HG03378 (cell line): ENCODE results near the gene KIZ.
"Not testable (repeated sequence)": the region's sequence is repeated elsewhere in the genome, so short reads cannot be mapped to it uniquely, and the experiment has no call there.

Source experiments
- ATAC-seq: cut with Tn5 transposase; IDR thresholded peaks from one replicate; pipeline ENCODE4 v1.9.1; 2021; ENCODE audit warnings: mild to moderate bottlenecking, moderate library complexity; ENCODE audit not compliant: unreplicated experiment

The KIZ gene

DNA sequence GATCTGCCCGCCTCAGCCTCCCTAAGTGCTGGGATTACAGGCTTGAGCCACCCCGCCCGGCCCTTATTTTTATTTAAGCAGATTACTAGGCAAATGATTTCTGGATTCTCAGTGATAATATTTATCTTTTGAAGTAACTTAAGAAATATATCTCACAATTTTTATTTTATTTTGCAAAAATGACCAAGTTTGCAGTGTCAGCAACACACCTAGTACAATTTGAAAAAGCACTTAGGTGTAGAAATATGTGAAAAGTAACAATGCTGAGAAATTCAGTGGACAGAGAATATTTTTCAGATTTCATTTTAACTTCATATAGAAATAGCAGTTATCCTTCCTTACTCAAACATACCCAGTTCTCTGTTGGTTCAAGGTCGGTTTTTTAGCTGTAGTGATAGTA lies 98.3 kb downstream of the KIZ start:
- ATAC-seq: no peak

DNA sequence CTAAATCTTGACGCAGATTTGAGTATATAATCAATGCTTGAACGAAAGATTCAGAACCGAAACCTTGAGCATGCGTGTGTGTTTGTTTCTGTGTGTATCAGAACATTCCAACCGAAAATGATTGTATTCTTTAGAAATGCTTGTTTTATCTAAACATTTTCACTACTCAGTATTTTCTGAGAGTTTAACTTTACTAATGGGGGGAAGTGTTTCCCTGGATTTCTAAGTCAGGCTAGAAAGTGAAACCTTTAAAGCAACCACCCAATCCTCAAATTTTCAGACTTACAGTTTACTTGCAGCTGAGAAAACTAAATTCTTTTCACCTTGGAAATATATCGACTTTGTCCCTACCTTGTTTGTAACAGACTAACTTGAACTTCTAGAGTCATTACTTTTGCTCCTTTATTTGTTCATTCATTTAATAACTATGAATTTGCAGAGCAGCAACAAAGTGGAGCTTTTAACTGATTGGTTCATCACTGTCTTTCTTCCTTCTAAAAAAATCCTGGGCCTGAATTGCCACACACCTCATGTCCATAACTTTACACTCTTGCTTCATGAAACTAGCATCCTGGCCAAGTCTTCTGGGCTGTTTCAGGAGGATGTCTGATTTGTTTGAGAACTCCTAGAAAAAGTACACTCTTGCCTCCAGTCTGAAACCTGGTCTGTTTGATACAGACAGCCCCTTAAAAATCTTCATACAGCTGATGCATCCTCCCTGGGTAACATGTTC lies 99.5 kb downstream of the KIZ start:
- no peak for ATAC-seq

DNA sequence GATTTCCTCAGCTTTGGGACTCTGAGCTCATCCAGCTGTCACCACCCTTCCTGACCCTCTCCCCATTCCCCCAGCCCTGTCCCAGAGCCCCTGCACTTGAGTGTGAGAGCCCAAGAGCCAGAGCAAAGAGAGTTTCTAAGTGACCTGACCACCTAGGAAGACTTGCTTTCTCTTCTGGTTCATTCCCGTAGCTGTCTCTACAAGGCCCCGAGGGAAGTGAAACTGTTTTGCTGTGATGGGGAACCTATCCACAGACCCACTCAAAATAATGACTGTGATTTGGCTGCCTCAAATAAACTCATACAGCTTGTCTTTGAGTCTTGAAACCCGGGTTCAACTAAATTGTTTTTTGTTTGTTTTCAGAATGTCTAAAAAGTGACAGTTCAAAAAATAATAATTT lies 102.6 kb downstream of the KIZ start:
- ATAC-seq: peak; percentile 95

DNA sequence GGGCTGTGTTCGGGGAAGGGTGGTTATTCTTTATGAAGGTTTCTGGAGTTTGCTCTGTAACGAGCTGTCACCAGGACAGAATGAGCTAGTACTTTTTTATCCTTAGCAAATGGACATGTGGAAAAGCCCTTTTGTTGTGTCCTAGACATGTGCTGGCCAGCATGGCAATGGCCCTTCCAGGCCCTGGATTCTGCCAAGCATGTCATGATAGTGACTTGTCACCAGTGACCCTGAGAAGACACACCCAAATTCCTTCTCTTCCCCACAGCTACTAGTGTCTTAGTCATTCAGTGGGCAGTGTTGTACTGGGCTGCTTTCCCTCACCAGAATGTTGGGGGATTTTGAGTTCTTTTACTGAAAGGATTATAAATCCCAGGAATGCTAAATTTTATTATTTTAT lies 103.3 kb downstream of the KIZ start:
- ATAC-seq: no peak

DNA sequence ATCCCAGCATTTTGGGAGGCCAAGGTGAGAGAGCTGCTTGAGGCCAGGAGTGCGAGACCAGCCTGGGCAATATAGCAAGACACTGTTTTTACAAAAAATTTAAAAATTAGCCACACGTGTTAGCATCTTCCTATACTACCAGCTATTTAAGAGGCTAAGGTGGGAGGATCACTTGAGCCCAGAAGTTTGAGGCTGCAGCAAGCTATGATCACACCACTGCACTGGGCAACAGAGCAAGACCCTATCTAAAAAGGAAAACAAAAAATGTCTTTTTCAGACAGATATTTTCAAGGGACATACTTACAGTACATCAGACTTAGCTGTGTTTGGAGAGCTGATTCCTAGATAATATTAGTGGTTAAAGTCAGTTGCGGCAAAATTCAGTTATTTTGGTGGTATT lies 104.3 kb downstream of the KIZ start:
- no peak for ATAC-seq

DNA sequence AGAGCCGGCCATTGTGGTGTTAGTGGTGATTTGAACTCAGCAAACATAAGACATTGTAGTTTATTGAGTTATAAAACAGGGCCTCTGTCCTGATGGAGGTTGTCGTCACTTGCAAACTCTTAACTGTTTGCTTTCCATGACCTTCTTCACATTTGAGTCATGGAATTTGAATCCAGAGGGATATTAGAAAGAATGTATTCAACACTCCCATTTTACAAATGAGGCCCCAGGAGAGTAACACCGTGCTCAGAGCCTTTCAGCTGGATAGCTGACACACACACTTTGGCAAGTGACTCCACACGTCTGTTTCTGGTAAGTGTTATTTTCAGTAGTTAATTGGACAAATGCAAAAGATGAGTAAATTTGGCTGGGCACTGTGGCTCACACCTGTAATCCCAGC lies 104.8 kb downstream of the KIZ start:
- no peak for ATAC-seq

DNA sequence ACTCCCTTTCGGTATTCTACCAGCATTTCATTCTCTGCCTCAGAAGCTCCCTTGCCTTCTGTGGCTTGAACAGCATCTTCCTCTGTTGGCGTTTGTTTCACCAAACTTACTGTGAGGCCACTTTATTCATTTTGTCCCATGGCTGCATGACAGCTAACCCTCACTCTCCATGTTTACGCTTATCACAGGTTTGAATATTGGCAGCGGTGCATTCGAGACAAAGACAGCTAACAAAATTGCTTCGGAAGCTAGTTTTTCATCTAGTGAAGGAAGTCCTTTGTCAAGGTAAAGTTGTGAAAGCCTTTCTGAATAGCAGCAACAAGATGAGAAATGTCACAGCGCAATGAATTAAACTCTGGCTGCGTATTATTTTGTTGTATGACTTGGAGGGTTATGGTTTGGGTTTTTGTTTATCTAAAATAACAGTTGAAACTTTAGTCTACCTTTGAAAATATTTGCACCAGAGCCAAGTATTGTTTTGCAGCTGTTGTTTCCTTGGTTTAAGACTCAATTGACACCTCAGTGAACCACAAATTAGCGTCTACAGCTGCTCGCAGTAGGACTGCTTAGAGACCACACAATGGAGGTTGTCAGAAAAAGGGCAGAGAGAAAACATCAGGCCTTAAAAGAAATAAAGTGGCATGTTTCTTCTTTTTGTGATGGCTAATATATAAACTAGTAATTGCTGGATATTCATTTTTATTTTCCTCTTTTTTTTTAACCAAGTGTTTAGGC lies 106.8 kb downstream of the KIZ start:
- ATAC-seq: no peak

DNA sequence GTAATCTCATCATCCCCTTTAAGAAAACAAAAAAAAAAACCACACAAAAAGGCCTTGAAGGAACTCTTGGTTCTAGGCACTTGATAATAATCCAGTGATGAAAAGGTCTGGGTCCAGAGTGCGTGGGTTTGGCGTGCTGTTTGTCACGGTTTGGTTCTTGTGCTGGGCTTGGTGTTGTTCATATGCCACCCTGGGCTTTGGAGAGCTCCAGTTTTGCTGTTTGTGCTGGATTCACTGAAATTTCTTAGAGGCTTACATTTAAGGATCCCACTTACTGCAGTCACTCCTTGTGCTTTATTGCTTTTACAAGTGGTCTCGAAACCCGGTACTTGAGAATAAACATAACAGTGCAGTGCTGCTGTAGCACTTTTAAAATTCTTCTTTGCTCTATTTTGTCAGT lies 108.4 kb downstream of the KIZ start:
- ATAC-seq: no peak

DNA sequence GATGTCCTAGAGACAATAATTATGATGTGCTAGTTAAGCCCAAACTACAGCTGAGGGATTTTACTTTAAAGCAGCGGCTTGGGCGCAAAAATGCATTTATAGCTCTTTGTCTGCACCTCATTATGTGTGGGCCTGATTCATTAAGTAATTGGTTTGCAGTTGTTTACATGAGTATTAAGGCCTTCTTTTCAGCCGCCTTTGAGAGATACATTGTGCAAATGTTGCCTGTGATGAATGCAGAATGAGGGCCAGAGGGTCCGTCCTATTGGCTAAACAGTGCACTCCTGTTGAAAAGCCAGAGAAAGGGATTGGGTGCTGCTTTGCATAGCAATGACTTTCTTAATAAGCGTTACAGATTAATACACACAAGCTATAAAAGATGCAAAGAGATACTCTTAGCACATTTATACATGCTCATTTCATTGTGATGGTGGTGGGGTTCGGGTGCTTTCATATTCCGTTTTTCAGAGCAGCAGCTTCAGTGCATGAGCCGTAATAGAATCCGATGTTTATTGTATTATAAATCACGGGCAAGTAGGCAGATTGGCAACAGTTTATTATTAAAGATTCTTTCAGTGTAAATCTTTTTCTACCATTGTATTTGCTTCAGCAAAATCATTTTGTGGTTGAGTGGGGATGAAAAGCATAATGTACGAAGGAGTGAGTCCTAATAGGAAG lies 109.1 kb downstream of the KIZ start:
- ATAC-seq: no peak

DNA sequence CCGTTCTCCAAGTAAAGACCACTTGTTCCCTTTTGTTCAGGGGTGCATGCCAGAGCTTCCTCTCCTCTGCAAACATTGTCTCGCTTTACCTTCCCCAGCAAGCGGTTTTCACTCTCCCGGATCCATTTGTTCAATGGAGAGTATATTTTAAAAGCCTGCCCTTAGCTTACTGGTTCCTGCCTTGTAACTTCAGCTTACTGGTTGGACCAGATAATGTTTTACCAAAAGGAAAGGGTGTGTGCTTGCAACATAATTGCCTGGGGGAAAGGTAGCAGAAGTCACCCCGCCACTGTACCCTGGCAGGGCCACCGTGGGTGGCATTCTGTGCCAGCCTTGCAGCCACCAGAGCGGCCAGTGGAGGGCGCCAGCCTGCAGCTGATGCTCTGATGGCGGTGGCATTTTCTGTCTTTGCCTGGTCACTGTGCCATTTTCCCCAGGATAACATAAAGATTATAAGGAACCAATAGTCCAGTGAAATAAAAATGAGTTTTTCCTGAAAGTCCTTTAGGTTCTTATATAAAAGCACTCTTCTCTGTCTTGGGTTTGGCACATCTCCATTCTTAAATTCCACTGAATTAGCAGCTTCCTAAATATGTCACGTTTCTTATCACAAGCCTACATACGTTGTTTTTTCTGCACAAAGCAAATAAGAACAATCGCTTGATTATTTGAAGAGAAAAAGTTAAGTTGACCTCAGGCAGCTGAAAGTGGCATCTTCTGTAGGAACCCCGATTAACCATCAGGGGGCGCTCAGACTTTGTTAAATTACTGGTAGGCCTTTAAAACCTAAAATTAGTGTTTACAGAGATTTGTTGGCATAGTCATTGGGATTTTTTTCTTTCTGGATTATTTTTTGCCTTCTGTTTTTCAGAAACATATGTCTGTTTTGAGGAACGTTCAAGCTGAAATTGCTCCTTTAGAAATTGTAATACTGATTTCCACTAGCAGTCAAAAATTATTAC lies 109.9 kb downstream of the KIZ start:
- ATAC-seq: no peak

DNA sequence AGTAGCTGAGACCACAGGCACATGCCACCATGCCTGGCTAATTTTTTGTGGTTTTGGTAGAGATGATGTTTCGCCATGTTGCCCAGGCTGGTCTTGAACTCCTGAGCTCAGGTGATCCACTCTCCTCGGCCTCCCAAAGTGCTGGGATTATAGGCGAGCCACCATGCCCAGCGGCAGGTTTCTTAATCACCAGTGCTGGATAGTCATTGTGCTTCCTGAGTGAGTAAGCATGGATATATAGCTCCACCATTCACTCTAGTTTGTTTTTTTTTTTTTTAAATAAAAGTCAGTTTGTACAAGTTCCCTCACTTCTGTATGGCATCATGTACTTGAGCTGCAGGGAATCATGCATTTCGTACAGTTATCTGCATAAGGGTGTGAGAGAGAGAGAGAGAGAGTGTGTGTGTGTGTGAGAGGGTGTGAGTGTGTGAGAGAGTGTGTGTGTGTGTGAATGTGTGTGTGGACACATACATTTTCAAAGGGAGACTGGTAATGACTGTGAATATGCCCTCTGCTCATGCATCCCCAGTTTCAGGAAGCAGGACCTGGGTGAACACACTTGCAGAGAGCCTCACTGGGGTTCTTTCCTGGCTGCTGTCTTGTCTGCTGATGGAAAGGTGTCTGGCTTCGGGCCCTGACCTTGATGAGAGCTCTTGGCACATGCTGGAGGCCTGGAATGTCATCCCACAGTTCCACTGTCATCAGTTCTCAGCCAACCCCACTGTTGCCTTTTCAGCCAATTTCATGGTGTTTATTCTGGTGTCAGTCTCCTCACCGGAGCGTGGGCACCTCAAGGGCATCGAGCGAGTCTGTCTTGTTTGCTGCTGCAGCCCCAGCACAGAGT lies 112.3 kb downstream of the KIZ start:
- no peak for ATAC-seq

DNA sequence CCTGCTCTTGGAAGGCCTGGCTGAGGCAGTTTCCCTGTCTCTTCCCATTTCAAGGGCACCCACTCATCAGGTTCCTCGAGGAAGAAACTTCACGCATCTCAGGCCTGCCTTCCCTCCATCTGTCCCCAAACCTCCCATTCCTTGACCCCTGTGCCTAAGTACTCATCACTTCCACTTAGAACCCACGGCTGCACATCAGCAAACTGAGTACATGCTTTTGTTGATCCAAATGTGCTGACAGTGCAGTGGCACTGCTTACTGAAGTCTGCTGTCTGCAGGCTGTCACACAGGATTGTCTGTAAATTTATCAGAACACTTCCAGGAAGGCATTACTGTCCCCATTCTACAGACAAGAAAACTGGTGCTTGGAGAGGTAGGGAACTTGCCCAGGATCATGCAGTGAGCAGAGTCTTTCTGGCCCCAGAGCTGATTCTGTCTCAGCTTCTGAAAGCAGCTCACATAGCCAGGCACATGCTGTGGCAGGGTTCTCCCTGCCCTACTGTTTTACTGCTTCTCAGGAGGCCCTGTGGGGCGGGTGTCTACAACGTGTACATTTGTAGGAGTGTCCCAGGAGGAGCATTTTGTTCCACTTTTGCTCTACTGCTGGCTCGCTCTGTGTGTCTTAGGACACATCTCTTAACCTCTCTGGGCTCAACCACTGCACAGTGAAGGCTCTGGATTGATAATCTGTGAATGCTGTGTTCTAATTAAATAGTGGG lies 113.1 kb downstream of the KIZ start:
- no peak for ATAC-seq

DNA sequence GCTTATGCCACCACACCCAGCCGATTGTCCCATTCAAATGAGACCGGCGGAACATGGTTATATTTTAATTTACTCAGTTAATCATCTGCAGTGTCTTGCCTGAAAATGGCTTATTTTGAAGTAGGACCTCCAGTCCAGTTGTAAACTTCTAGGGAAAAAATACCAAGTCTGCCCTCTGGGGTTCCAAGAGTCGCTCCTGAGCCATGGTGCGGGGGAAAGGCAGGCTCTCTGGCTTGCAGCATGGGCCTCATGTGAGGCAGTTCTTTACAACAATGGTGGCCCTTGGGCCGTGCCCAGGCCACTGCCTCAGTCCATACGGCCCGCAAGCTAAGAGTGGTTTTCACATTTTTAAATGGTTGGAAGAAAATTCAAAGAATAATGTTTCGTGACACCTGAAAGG lies 114.5 kb downstream of the KIZ start:
- no peak for ATAC-seq

DNA sequence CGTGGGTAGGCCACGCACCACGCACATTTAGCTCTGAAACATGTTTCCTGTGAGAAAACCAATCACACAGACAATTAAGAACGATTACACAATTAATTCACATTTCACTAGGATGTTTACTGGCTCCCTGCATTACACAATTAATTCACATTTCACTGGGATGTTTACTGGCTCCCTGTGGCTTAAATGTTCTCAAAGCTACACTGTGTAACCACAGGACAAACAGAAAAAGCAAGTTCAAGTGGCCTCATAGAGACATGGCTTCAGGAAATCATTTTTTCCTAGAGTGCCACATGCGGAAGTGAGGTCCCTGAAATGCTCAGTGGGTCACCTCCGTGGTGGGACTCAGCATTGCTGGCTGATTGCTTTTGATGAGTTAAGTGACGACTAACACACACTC lies 115.5 kb downstream of the KIZ start:
- no peak for ATAC-seq

DNA sequence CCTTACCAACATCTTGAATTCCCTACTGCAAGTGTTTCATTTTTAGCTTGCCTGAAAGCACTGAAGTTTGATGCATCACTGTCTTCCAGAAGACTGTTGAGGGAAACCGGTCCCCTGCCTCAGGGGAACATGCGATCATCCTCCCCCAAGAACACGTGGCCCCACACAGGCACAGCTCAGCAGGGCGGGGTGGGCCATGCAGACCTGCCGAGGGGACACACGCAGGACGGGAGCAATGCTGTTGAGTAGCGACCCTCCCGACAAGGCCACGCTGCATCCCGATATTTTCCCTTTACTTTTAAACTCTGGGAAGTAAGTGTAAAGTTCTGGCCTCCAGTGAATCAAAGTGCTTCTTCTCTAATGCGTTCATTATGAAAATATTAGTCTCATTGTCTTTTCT lies 117.9 kb downstream of the KIZ start:
- no peak for ATAC-seq

DNA sequence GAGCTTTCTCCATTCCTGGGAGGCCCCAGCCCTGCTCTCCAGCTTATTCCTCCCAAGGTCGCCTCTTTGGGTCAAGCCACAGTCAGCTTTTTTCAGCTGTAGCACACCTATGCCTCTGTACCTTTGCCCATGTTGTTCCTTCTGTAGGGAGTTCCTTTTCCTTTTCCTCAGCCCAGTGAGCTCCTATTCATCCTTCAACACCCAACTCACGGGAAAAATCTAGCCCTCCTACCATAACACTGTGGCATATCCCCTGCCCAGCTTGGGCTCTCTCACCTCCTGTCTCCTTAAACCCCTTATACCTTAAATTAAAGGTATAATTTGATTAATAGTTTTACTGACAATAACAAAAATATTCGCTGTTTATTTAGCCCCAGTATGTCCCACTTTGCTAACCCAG lies 118.9 kb downstream of the KIZ start:
- no peak for ATAC-seq

DNA sequence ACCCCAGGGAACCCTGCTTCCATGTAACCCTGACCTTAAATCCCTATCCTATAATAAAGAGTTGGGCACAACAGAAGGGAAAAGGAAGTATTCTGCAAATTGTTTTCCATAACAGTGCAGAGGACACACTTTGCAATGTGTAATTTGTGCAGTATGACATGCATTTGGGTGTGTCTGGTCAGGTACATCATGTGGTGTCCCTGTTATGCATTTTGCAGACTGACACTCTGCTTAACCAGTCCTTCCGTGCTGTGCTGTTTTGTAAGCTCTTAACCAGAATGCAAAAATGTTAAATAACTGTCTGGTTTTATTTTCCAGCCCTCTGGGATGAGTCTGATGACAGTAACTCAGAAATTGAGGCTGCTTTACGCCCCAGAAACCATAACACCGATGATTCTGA lies 120.3 kb downstream of the KIZ start:
- no peak for ATAC-seq

DNA sequence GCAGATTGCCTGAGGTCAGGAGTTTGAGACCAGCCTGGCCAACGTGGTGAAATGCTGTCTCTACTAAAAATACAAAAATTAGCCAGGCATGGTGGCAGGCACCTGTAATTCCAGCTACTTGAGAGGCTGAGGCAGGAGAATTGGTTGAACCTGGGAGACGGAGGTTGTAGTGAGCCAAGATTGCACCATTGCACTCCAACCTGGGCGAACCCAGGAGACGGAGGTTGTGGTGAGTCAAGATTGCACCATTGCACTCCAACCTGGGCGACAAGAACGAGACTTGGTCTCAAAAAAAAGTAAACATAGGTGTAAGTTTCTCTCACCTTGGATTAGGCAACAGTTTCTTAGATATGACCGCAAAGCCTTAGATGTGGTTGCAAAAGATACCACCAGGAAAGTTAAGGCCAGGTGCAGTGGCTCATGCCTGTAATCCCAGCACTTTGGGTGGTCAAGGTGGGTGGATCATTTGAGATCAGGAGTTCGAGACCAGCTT lies 121.8 kb downstream of the KIZ start:
- ATAC-seq: not testable (repeated sequence)

DNA sequence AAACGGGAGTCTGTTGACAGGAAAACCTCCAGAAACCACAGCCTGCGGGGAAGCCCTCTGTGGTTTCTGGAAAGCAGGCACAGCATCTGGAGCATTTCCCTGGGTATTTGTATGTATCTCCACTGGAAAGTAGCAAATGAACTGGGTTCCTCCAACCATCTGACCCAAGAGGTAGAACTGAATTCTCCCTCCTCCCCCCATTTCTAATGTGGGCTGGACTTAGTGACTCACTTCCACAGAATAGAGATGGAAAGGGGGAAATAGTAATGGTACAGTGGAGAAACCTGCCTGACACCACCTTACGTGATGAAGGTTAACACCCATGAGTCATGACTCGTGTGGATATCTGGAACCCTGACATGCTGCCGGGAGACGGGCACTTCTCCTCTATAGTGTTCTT lies 125.4 kb downstream of the KIZ start:
- no peak for ATAC-seq
